Measurements from ENCODE around the gene TGFBR3.

GRCh38 chr1:91777630-91778300 lies 108.2 kb downstream of the TGFBR3 start:
- TF ChIP-seq CTCF (IDR thresholded peaks at IDR 0.05; ENCODE audit: control extremely low read depth in 1 of 3, insufficient read depth in 1 of 3, low read depth in 1 of 3, low read length in 3 of 3) (no peak), CBX5 (IDR thresholded peaks at IDR 0.05; ENCODE audit: low read depth, low read length) (no peak), POLR2A (IDR thresholded peaks at IDR 0.05; ENCODE audit: control extremely low read depth in 1 of 2, low read depth in 2 of 2, low read length in 2 of 2) (no peak), CREB1 (IDR thresholded peaks at IDR 0.05) (no peak), EP300 (IDR thresholded peaks at IDR 0.05; ENCODE audit: borderline replicate concordance in 1 of 2, low read depth in 2 of 2, low read length in 2 of 2) (no peak)

Measured in H1 (cell line).